Loucy (cell line): ENCODE measurements around the gene TPK1.
"Not testable (repeated sequence)": the region's sequence is repeated elsewhere in the genome, so short reads cannot be mapped to it uniquely, and the experiment has no call there.

Source experiments
- H2AFZ ChIP-seq: fragments of 200-600 bp; sonication (generic); 2 replicates; pipeline ENCODE4 v1.6.0; 2016; ENCODE audit warnings: antibody characterized with exemption, mild to moderate bottlenecking, low read length, moderate library complexity
- H3F3A ChIP-seq: fragments of 200-600 bp; 2 replicates; pipeline ENCODE4 v1.6.0; 2016; ENCODE audit warnings: antibody characterized with exemption, low read depth, mild to moderate bottlenecking
- H3K27me3 ChIP-seq: fragments of 200-600 bp; sonication (generic); 2 replicates; pipeline ENCODE4 v1.6.1; 2014; ENCODE audit warnings: low read length, mild to moderate bottlenecking; ENCODE audit not compliant: insufficient read depth, poor library complexity, severe bottlenecking
- H3K36me3 ChIP-seq: fragments of 200-600 bp; sonication (generic); 2 replicates; pipeline ENCODE4 v1.6.1; 2016; ENCODE audit warnings: low read length; ENCODE audit not compliant: insufficient read depth
- H3K4me1 ChIP-seq: fragments of 200-600 bp; sonication (generic); 2 replicates; pipeline ENCODE4 v1.5.1; 2014; ENCODE audit warnings: low read length, mild to moderate bottlenecking; ENCODE audit not compliant: insufficient read depth, poor library complexity, severe bottlenecking
- H3K4me2 ChIP-seq: fragments of 200-600 bp; sonication (generic); 2 replicates; pipeline ENCODE4 v1.6.0; 2014; ENCODE audit warnings: antibody characterized with exemption, low read length, low read depth, mild to moderate bottlenecking; ENCODE audit not compliant: poor library complexity, severe bottlenecking
- H3K4me3 ChIP-seq: fragments of 200-600 bp; sonication (generic); 2 replicates; pipeline ENCODE4 v1.5.1; 2014; ENCODE audit warnings: low read length, mild to moderate bottlenecking, mixed read lengths; ENCODE audit not compliant: poor library complexity, severe bottlenecking
- H3K79me2 ChIP-seq: fragments of 200-600 bp; sonication (generic); 2 replicates; pipeline ENCODE4 v1.6.1; 2014; ENCODE audit warnings: low read length; ENCODE audit not compliant: insufficient read depth
- H3K9ac ChIP-seq: fragments of 200-600 bp; sonication (generic); 2 replicates; pipeline ENCODE4 v1.6.0; 2014; ENCODE audit warnings: mild to moderate bottlenecking, low read depth, low read length, moderate library complexity; ENCODE audit not compliant: poor library complexity, severe bottlenecking
- H3K9me2 ChIP-seq: fragments of 200-600 bp; sonication (generic); replicated peaks from 2 replicates; pipeline ENCODE4 v1.6.1; 2016; ENCODE audit warnings: low read depth, low read length, mixed read lengths
- H3K9me3 ChIP-seq: fragments of 200-600 bp; sonication (generic); 2 replicates; pipeline ENCODE4 v1.6.1; 2014; ENCODE audit warnings: mild to moderate bottlenecking, antibody characterized with exemption, low read length, low read depth; ENCODE audit not compliant: insufficient read depth
- H4K20me1 ChIP-seq: fragments of 200-600 bp; sonication (generic); 2 replicates; pipeline ENCODE4 v1.6.0; 2014; ENCODE audit warnings: antibody characterized with exemption, low read length, mild to moderate bottlenecking; ENCODE audit not compliant: insufficient read depth, poor library complexity, severe bottlenecking
- EZH2phosphoT487 ChIP-seq: fragments of 200-600 bp; IDR thresholded peaks from 2 replicates; pipeline ENCODE4 v1.6.1; 2018; ENCODE audit warnings: antibody characterized with exemption, mild to moderate bottlenecking, moderate library complexity, borderline replicate concordance
- TF ChIP-seq, protein P1 (sequence below): fragments of 200-600 bp; sonication (generic); conservative IDR thresholded peaks from 2 replicates; pipeline ENCODE4 v1.5.1; 2014; ENCODE audit warnings: mild to moderate bottlenecking, antibody characterized with exemption, low read length

The TPK1 gene

DNA sequence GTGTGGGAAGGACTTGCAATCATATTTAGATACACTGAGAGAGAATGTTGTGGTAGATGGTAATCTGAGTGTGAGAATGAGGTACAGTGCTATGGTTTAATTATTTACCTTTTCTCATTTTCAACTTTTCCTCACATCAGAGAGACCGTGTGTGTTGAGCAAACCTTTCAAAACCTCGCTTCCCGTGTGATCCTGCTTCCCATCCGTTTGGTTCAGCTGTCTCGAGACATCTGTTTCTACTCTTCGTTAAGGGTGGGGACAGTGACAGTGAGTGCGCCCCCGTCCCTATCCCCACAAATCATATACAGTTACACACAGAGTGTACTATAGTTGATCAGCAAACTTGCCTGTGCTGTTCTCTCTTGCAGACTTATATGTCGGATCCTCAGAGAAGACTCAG, 399.4 kb downstream of the TPK1 start:
- H3K9me3 ChIP-seq = no peaks in the 10 kb centered on the region
- H3K4me2 ChIP-seq = no peak overlapping the region
- no peak overlapping the region for H2AFZ ChIP-seq
- no peaks in the 10 kb centered on the region for H4K20me1 ChIP-seq
- H3K36me3 ChIP-seq = no peaks in the 10 kb centered on the region
- H3F3A ChIP-seq = no peaks in the 10 kb centered on the region
- no peaks in the 10 kb centered on the region for H3K27me3 ChIP-seq
- H3K9ac ChIP-seq = no peak overlapping the region
- H3K79me2 ChIP-seq = no peaks in the 10 kb centered on the region
- no peaks in the 10 kb centered on the region for H3K9me2 ChIP-seq
- H3K4me3 ChIP-seq = no peak overlapping the region
- TF ChIP-seq, protein P1, sequence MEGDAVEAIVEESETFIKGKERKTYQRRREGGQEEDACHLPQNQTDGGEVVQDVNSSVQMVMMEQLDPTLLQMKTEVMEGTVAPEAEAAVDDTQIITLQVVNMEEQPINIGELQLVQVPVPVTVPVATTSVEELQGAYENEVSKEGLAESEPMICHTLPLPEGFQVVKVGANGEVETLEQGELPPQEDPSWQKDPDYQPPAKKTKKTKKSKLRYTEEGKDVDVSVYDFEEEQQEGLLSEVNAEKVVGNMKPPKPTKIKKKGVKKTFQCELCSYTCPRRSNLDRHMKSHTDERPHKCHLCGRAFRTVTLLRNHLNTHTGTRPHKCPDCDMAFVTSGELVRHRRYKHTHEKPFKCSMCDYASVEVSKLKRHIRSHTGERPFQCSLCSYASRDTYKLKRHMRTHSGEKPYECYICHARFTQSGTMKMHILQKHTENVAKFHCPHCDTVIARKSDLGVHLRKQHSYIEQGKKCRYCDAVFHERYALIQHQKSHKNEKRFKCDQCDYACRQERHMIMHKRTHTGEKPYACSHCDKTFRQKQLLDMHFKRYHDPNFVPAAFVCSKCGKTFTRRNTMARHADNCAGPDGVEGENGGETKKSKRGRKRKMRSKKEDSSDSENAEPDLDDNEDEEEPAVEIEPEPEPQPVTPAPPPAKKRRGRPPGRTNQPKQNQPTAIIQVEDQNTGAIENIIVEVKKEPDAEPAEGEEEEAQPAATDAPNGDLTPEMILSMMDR = no peak
- no peak for TF ChIP-seq EZH2phosphoT487
- H3K4me1 ChIP-seq = no peaks in the 10 kb centered on the region

DNA sequence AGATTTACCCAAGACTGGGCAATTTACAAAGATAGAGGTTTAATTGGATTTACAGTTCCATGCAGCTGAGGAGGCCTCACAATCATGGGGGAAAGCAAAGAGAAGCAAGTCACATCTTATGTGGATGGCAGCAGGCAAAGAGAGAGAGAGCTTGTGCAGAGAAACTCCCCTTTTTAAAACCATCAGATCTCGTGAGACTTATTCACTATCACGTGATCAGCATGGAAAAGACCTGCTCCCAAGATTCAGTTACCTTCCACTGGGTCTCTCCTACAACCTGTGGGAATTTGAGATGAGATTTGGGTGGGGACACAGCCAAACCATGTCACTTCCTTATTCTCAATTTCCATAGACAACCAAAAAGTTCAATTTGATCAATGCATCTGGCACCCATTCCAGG, 407.4 kb downstream of the TPK1 start:
- no peak overlapping the region for H3K4me3 ChIP-seq
- H3K4me2 ChIP-seq = no peak overlapping the region
- H3K9me2 ChIP-seq = no peaks in the 10 kb centered on the region
- TF ChIP-seq EZH2phosphoT487 = no peak
- TF ChIP-seq, protein P1 = no peak
- H3K9me3 ChIP-seq = no peaks in the 10 kb centered on the region
- H3K36me3 ChIP-seq = no peaks in the 10 kb centered on the region
- no peak overlapping the region for H3K9ac ChIP-seq
- no peaks in the 10 kb centered on the region for H3K79me2 ChIP-seq
- no peaks in the 10 kb centered on the region for H3K4me1 ChIP-seq
- H4K20me1 ChIP-seq = no peaks in the 10 kb centered on the region
- no peaks in the 10 kb centered on the region for H3F3A ChIP-seq
- no peaks in the 10 kb centered on the region for H3K27me3 ChIP-seq
- H2AFZ ChIP-seq = no peak overlapping the region

DNA sequence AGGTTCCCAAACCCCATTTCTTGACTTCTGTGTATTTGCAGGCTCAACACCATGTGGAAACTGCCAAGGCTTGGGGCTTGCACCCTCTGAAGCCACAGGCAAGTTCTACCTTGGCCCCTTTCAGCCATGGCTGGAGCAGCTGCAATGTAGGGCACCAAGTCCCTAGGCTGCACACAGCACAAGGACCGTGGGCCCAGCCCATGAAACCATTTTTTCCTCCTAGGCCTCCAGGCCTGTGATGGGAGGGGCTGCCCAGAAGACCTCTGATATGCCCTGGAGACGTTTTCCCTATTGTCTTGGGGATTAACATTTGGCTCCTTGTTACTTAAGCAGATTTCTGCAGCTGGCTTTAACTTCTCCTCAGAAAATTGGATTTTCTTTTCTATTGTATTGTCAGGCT, 408.3 kb downstream of the TPK1 start:
- not testable (repeated sequence) for H3K36me3 ChIP-seq, H3K9ac ChIP-seq, H3K4me3 ChIP-seq, H2AFZ ChIP-seq, H3K4me1 ChIP-seq, H3K79me2 ChIP-seq, H3K9me3 ChIP-seq, H3K9me2 ChIP-seq, H3F3A ChIP-seq, H3K4me2 ChIP-seq, H3K27me3 ChIP-seq, H4K20me1 ChIP-seq

DNA sequence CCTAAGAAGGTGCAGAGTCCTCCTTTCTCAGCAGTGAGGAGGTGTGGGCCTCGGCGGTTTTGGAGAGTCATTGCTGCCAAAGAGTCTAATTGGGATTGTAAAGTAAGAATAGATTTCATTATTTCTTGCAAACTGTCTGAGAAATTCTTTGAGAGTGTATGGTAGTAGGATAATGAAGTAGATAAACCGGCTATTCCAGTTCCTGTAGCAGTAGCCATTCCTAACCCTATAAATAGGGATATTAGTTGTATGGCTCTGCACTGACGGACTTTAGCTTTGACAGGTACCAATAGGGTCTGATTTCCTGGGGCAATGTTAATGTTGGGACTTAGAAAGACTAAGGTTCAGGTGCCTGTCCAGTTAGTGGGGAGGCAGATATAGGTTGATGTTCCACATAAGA, 416.9 kb downstream of the TPK1 start:
- H3K36me3 ChIP-seq, H3K4me1 ChIP-seq, H3K9me3 ChIP-seq, H3K9me2 ChIP-seq, H4K20me1 ChIP-seq, H3K9ac ChIP-seq, H3K4me2 ChIP-seq, H3K4me3 ChIP-seq, H2AFZ ChIP-seq, H3K27me3 ChIP-seq, H3K79me2 ChIP-seq, H3F3A ChIP-seq: not testable (repeated sequence)
